Right lobe of liver (tissue), 6 donors: ENCODE measurements around the gene NTN4. TPM values are rescaled to one million over a fixed set of nuclear protein-coding genes. Genes with fewer than 3 reads are reported as not detected.

ENCODE experiments used
- ATAC-seq, 4 donors: fragments of 200-7000 bp; cut with Tn5 transposase; one replicate each; pipeline ENCODE4 v1.9.1; 2020; ENCODE audit warnings: mild to moderate bottlenecking in 4 of 4, moderate library complexity in 4 of 4
- DNase-seq, 3 donors: peaks; one replicate each; pipeline ENCODE4 v3.0.0-alpha.2; 2020
- H3K27ac ChIP-seq, 3 donors: fragments of 200-600 bp; one replicate each; pipeline ENCODE4 v1.8.0; 2022
- H3K27me3 ChIP-seq, 2 donors: fragments of 200-600 bp; one replicate each; pipeline ENCODE4 v1.8.0; 2022
- H3K36me3 ChIP-seq, 4 donors: fragments of 200-600 bp; sonication (generic) in 1 of 4; one replicate each; pipeline versions ENCODE4 v1.5.1 to v1.8.0; 2017 to 2022; ENCODE audit warnings: control low read depth in 1 of 4
- H3K4me1 ChIP-seq, 4 donors: fragments of 200-600 bp; sonication (generic) in 1 of 4; one replicate each; pipeline versions ENCODE4 v1.5.1 to v1.8.0; 2017 to 2022; ENCODE audit warnings: control low read depth in 1 of 4
- H3K4me3 ChIP-seq, 3 donors: fragments of 200-600 bp; one replicate each; pipeline ENCODE4 v1.8.0; 2022
- H3K9me3 ChIP-seq, 4 donors: fragments of 200-600 bp; sonication (generic) in 1 of 4; one replicate each; pipeline versions ENCODE4 v1.5.1 to v1.8.0; 2017 to 2022; ENCODE audit warnings: control low read depth in 1 of 4
- CTCF ChIP-seq, 4 donors: fragments of 200-600 bp in 3 of 4; fragments of 450-650 bp in 1 of 4; IDR thresholded peaks; one replicate each; pipeline versions ENCODE4 v1.5.1 to v1.8.0; 2016 to 2022; ENCODE audit warnings: antibody characterized with exemption in 4 of 4, mild to moderate bottlenecking in 2 of 4
- POLR2A ChIP-seq: fragments of 450-650 bp; IDR thresholded peaks from one replicate; pipeline ENCODE4 v1.6.1; 2017; ENCODE audit warnings: antibody characterized with exemption, mild to moderate bottlenecking
- WGBS: methylation state at CpG from one replicate; pipeline ENCODE4 v1.1.6; 2018; ENCODE audit warnings: low coverage, low lambda C conversion rate; ENCODE audit not compliant: insufficient coverage; ENCODE audit errors: missing lambda C conversion rate; 5-methylcytosine and 5-hydroxymethylcytosine counted together
- intact Hi-C, 2 donors: fragments of 100-400 bp; cut with DNase I; formaldehyde crosslinking; loops; one replicate each; pipeline versions ENCODE4 v1.11.2 to v1.14.1; 2022
- total RNA-seq, 6 experiments: library from RNA; depleted of rRNA in 2 of 6; stranded (reverse); fragments of >200 nt in 2 of 6; fragmentation: NEBNext Ultra II Directional in 3 of 6; extraction: Animal tissue kit (Norgen Biotek cat#: 25700) in 3 of 6; gene quantifications; one replicate each; pipeline versions ENCODE4 v1.1.0 to v1.2.4, GENCODE V29; 2016 to 2023
- donor health status: DM: no; HTN: yes; CAD: no.
- donor health status: DM: no; HTN: no; CAD: no.
- donor health status: DM: no; HTN: no; CAD: no.
- donor health status: DM: no; HTN: yes; CAD: no.
- donor health status: DM: no; HTN: yes; CAD: no.

The NTN4 gene
- total RNA-seq, 6 experiments from 2014 or later: 14.7 to 28.7 (median 18.9) TPM

GRCh38 chr12:95653771-95654546, 136.6 kb downstream of the NTN4 start:
- DNase-seq: peak in 2 of 3 donors; percentile 26 to 56
- intact Hi-C loops: no loop called here
- H3K27ac ChIP-seq: peak overlapping the region; percentile 45 to 75 (median 58)
- no peak overlapping the region for H3K4me3 ChIP-seq
- ATAC-seq: peak; percentile 92 to 94 (median 93)
- peaks cover 0 to 3% (median 0%) of the 10 kb centered on the region in 4 donors for H3K4me1 ChIP-seq
- H3K27me3 ChIP-seq: no peaks in the 10 kb centered on the region
- WGBS: 41% methylated on average over 9 of the region's 9 CpGs
- no peaks in the 10 kb centered on the region for H3K36me3 ChIP-seq
- no peaks in the 10 kb centered on the region for H3K9me3 ChIP-seq
- peak; percentile 20 for TF ChIP-seq POLR2A
- TF ChIP-seq CTCF (IDR thresholded peaks at IDR 0.05): no peak

GRCh38 chr12:95651681-95652080, 138.9 kb downstream of the NTN4 start:
- TF ChIP-seq CTCF (IDR thresholded peaks at IDR 0.05): no peak
- TF ChIP-seq POLR2A: no peak
- H3K36me3 ChIP-seq: no peaks in the 10 kb centered on the region
- WGBS: 87% methylated on average over 5 of the region's 6 CpGs
- H3K27ac ChIP-seq: no peak overlapping the region
- peaks cover 0 to 3% (median 0%) of the 10 kb centered on the region in 4 donors for H3K4me1 ChIP-seq
- no peaks in the 10 kb centered on the region for H3K9me3 ChIP-seq
- intact Hi-C loops: no loop called here
- DNase-seq (no peak), ATAC-seq (no peak)
- H3K4me3 ChIP-seq: no peak overlapping the region
- H3K27me3 ChIP-seq: no peaks in the 10 kb centered on the region

GRCh38 chr12:95648990-95649791, 141.4 kb downstream of the NTN4 start:
- DNase-seq: no peak

DNA sequence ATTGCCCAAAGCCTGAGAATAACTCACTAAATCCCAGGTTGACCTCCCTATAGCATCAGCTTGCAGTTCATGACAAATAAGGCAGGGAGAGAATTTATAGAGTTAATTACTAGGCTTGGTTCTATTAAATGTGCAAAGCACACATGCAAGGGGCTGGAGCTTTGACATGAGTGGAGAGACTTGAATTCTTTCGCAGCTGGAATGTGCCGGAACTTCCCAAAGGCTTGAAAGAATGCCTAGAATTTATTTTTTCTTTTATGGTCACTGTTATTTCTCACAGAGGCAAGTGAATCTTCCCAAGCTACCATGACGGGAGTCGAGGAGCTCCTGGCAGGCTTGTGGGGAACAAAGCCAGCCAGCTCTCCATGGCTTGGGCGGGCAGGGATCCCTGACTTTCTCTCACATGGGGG, 143.8 kb downstream of the NTN4 start:
- 76% methylated on average over 5 of the region's 5 CpGs for WGBS
- intact Hi-C loops: no loop called here
- Histone ChIP-seq H3K27ac (no peak overlapping the region), H3K27me3 (no peaks in the 10 kb centered on the region), H3K4me1 (no peaks in the 10 kb centered on the region), H3K9me3 (no peaks in the 10 kb centered on the region), H3K4me3 (no peak overlapping the region), H3K36me3 (no peaks in the 10 kb centered on the region)
- ATAC-seq (no peak), DNase-seq (no peak)
- TF ChIP-seq POLR2A (no peak), CTCF (IDR thresholded peaks at IDR 0.05) (no peak)

More at GRCh38 chr12:95648990-95649791, 141.4 kb downstream of the NTN4 start:
- H3K4me3 ChIP-seq: no peak overlapping the region
- TF ChIP-seq CTCF (IDR thresholded peaks at IDR 0.05) (no peak), POLR2A (no peak)
- no peaks in the 10 kb centered on the region for H3K36me3 ChIP-seq
- H3K27ac ChIP-seq: no peak overlapping the region
- no peaks in the 10 kb centered on the region for H3K27me3 ChIP-seq
- WGBS: 82% methylated on average over 8 of the region's 9 CpGs
- no peaks in the 10 kb centered on the region for H3K9me3 ChIP-seq
- intact Hi-C loops: no loop called here
- ATAC-seq: no peak
- peaks cover 0 to 3% (median 0%) of the 10 kb centered on the region in 4 donors for H3K4me1 ChIP-seq
